IPS DF 4.7 (cell line): ENCODE results near the gene SLA2.
"Not testable (repeated sequence)": the region's sequence is repeated elsewhere in the genome, so short reads cannot be mapped to it uniquely, and the experiment has no call there.

Source experiments
- DNase-seq: peaks from one replicate; pipeline ENCODE4 v3.0.0-alpha.2; 2013; ENCODE audit warnings: low spot score; ENCODE audit errors: extremely low read depth

Gene SLA2

GRCh38 chr20:36608388-36608728 is 37.6 kb downstream of the SLA2 start:
- DNase-seq: not testable (repeated sequence)

DNA sequence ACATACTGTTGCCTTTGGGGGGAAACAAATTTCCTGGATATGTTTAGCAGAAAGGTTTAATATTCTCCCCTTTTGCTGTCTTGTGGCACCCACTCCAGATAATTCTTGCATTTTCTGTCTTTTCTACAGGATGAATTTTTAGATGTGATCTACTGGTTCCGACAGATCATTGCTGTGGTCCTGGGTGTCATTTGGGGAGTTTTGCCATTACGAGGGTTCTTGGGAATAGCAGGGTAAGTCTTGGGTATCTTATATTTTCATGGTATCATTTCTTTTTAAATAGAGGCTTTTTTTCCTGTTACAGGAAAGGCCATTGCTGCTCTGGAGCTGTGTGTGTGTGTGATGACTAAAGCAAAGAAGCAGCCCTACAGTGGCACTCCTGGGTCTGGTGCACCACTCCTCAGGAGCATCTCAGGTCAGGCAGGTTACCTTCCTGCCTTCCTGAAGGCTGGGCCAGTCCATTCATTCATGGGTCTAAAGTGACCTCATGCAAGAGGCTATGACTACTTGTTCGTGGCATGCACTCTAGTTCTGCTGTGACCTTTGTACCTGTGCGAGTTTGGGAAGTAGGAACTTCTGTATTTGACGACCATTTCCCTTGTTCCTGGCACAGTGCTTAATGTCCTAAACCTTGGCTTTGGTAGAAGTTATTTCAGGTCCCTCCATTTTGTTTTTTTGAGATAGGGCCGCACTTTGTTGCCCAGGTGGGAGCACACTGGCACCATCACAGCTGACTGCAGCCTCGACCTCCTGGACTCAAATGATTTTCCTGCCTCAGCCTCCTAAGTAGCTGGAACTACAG is 38.2 kb downstream of the SLA2 start:
- DNase-seq: no peak

DNA sequence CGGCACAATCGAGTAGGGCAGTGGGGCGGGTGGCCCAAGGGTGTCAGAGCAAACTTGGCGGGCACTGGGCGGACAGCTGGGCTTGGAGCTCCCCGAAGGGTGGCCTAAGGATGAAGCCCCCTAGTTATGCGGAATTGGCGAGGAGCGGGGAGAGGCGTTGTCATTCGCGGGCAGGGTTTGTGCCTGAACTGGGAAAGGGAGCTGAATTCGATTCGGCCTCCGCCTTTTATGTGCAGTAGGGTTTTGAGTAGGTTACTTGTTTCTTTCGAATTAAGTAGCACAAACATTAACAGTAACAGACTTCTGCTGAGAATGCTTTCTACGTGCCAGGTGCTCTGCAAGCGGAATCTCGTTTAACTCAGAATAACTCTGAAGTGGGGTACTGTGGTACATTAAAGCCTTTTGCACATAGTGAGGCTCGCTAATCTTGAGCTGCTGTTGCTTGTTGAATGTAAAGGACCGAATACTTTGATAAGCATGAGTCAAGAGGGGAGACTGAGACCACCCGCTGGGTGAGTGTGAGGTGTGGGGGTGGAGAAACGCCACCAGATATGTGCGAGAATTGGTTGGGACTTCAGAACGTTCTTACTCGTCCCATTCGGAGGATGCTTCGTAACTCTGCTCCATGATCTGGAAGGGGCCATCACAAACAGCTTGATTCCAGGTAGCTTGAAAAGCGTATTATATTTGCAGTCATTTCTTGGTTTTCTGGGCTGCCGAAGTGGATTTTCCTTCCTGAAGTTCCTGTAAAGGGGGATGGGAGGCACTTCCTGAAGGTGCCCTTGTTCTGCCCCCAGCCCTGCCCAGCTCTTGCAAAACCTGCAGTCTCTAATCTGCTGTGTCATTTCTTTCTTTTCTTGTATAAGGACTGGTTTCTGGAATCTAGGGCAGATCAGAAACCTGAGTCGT is 39.6 kb downstream of the SLA2 start:
- DNase-seq: no peak

GRCh38 chr20:36605399-36606157 is 40.4 kb downstream of the SLA2 start, which contains the start of gene RAB5IF:
RAB5IF (plus strand) TSS chr20:36605779; CDS start chr20:36605952, 173 bp downstream.
- peak; percentile 94 for DNase-seq

DNA sequence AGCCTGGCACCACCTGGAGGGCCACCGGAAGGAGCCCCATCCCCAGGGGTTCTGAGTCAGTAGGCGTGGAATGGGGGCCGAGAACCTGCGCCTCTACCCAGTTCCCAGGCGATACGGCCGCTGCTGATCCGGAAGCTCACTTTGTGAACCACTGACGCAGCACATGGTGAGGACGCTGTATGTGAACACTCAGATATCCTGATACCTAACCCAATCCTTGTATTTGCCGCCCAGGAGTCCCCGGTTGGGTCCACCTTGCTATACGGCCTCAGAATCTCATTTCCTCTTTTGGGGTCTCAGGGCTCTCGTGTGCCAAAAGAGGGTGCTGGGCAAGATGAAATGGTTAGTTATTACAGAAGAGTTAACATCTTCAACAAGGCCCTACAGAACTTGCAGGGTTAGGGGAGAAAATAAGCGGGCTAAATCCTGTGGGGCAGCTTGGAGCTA is 41.0 kb downstream of the SLA2 start:
- DNase-seq: no peak

DNA sequence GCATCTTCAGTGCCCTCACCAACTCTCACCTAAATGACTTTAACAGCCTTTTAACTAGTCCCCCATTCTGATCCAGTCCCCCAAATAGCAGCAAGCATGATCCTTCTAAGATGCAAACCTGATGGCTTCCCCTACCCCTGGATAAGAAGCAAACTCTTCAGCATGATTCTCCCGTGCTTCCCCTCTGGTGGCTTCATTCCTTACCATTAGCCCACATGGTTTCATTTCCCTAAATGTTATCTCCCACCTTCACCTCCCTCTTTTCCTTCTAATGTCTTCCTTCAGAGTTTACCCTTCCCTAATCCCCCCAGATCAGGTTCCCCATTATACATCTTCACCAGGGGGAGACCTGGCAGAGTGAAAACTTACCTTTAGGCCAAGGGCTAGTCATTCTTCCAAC is 44.5 kb downstream of the SLA2 start:
- DNase-seq: no peak

GRCh38 chr20:36599912-36600345 is 46.1 kb downstream of the SLA2 start:
- DNase-seq: no peak

GRCh38 chr20:36593347-36593929 is 52.6 kb downstream of the SLA2 start:
- DNase-seq: no peak

DNA sequence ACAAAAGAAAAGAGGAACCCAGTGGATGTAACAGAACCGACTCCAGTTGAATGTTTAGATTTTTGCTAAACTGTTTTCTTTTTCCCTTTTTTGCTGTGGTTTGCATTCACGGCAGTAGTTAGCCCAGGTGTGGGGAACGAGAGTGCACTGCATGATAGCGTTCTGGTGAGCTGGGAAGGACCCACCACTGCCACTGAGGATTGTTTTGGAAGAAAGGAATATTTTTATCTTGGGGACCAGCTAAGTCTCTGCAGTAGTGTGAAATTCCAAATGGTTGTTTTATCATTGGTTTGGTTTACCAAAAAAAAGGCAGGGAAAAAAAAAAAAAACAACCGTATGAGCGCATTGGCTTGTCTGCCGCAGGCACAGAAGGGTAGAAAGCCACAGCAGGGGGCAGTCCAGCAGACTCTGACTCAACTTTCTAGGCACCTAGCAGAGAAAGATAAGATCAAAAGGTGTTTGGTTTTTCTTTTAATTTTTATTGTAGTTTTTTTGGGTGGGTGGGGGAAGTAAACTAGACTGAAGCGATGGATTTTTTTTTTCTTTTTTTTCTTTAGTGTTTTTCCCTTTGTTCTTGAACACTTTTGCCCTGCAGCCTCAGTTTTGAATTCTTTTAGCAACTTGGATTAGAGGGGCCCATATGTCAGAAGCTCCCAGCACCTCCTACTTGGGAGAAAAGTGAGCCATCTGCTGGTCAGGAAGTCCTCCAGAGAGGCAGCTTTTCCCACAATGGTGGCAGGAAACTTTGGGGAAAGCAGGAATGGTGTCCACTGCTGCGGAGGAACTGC is 53.9 kb downstream of the SLA2 start:
- DNase-seq: no peak

DNA sequence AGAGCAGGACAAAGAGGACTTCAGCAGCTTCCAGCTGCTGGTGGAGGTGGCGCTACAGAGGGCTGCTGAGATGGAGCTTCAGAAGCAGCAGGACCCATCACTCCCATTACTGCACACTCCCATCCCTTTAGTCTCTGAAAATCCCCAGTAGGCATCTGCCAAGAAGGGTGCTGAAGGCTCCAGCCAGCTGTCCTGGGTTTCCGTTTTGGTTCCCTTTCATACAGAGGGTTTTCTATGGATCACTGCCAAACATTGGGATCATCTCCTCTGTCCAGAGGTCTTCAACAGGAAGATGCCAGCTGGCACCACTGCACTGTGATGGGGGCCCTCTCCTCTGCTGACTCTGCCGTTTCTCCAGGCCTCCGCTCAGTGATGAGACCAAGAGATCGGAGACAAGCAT is 54.7 kb downstream of the SLA2 start:
- no peak for DNase-seq

- DNase-seq: no peak
These were observed 58.5 kb downstream of the SLA2 start for GRCh38 chr20:36587388-36588070.

- no peak for DNase-seq
These were observed 60.4 kb downstream of the SLA2 start for GRCh38 chr20:36585410-36586125.

- no peak for DNase-seq
These were observed 61.9 kb downstream of the SLA2 start for GRCh38 chr20:36584018-36584481.

- no peak for DNase-seq
These were observed 63.2 kb downstream of the SLA2 start for GRCh38 chr20:36582821-36583220.

GRCh38 chr20:36582322-36582721 is 63.7 kb downstream of the SLA2 start:
- no peak for DNase-seq

DNA sequence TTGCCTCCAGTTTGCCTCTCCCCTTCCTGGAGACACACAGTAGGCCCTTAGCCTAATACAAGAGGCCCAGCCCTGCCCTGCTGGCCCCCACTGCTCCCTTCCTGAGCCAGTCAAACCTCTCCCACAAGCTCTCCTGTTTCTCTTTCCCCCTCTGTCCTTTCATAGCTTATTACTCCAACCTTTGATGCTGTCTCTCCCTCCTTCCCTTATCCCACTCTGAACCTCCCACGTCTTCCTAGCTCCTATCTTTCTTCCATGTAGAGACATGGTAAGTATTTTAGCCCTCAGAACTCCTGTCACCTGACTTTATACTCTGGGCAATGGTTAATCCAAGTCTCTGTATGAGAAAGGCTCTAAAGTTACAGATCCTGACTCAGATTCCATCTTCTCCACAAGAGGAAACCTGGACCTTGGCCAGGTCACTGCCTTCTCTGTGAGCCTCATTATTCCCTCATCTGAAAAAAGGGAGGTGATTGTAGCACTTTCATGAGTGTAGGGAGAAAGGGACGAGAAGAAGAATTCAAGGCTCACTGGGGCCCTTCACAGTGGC is 65.9 kb downstream of the SLA2 start:
- DNase-seq: no peak

DNA sequence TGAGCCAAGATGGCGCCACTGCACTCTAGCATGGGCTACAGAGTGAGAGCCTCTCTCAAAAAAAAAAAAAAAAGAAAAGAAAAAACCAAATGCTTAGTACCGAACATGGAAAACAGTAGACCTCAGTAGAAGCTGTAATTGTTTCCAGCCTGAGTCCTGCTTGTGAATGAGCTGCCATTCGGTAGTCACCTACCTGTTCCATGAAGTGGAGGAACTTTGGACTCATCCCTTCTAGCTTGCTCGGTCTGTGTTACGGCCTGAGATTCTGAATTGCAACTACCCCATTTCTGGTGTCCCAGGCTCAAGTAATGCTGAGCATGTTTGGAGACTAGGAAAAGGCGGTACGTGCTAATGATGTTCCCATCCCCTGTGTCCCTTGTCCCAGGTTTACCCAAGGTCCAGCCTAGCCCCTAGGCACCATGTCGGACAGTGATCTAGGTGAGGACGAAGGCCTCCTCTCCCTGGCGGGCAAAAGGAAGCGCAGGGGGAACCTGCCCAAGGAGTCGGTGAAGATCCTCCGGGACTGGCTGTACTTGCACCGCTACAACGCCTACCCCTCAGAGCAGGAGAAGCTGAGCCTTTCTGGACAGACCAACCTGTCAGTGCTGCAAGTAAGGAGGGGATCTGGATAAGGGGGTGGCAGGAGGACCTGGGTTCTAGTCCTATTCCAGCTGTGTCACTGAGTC is 67.5 kb downstream of the SLA2 start:
- no peak for DNase-seq

DNA sequence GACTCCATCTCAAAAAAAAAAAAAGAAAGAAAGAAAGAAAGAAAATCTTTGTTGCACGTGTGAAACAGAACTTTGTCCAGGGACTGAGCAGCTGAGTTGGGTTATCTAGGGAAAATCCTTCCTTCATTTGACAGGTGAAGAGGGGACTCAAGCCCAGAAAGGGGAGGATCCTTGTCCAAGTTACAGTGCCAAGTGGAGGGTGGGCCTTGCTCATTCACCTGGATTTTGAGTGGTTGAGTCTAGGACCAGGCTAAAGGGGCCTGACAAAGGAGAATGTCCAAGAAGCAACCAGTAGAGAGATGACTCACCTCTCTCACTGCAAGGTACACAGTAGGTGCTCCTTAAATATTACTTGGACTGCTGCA is 69.9 kb downstream of the SLA2 start:
- DNase-seq: no peak
